K562 (cell line): ENCODE measurements around the gene LIN28B. TPM values are rescaled to one million over a fixed set of nuclear protein-coding genes. Genes with fewer than 3 reads are reported as not detected.
A peak's percentile ranks its signal among the peaks of the same experiment; 100 is the strongest.

Source experiments
- CC2D1A ChIP-seq: fragments of 450-650 bp; IDR thresholded peaks from 2 replicates; pipeline ENCODE4 v1.6.1; 2017; ENCODE audit warnings: mild to moderate bottlenecking
- CHCHD3 ChIP-seq: fragments of 250-450 bp; sonication (Bioruptor Pico); IDR thresholded peaks from 2 replicates; pipeline ENCODE4 v2.1.2; 2022; ENCODE audit warnings: mild to moderate bottlenecking
- HEY1 ChIP-seq: fragments of 250-450 bp; sonication (Bioruptor Pico); IDR thresholded peaks from 2 replicates; pipeline ENCODE4 v1.5.0; 2020; ENCODE audit warnings: mild to moderate bottlenecking, moderate library complexity, borderline replicate concordance
- KLF1 ChIP-seq: fragments of 450-650 bp; IDR thresholded peaks from 2 replicates; pipeline ENCODE4 v1.6.1; 2016; ENCODE audit warnings: missing genetic modification characterization, missing compliant biosample characterization
- NCOA2 ChIP-seq, 2 experiments: fragments of 450-650 bp; IDR thresholded peaks; 2 replicates each; pipeline ENCODE4 v1.6.1; 2018; ENCODE audit warnings: mild to moderate bottlenecking in 2 of 2, moderate library complexity in 1 of 2; ENCODE audit not compliant: partially characterized antibody in 2 of 2
- NFYB ChIP-seq: IDR thresholded peaks from 2 replicates; pipeline ENCODE4 v1.6.1; 2011; ENCODE audit warnings: mild to moderate bottlenecking, moderate library complexity; ENCODE audit not compliant: insufficient read length; ENCODE audit errors: extremely low read depth
- PCBP2 ChIP-seq: fragments of 200-400 bp; formaldehyde crosslinking; IDR thresholded peaks from 2 replicates; pipeline ENCODE4 v1.6.1; 2018; ENCODE audit warnings: low read length, low read depth, mild to moderate bottlenecking, moderate library complexity; ENCODE audit not compliant: poor library complexity, severe bottlenecking
- RBM17 ChIP-seq: fragments of 200-400 bp; formaldehyde crosslinking; IDR thresholded peaks from 2 replicates; pipeline ENCODE4 v1.6.1; 2017; ENCODE audit warnings: low read depth, mild to moderate bottlenecking, low read length, borderline replicate concordance
- RBM25 ChIP-seq: fragments of 200-400 bp; formaldehyde crosslinking; IDR thresholded peaks from 2 replicates; pipeline ENCODE4 v1.6.1; 2018; ENCODE audit warnings: low read length, low read depth, moderate library complexity; ENCODE audit not compliant: severe bottlenecking
- SMC3 ChIP-seq: conservative IDR thresholded peaks from 2 replicates; pipeline ENCODE4 v1.6.1; 2011; ENCODE audit warnings: low read depth, low read length, improper control_type of control experiment; ENCODE audit not compliant: insufficient read depth
- TAL1 ChIP-seq: fragments of 450-650 bp; IDR thresholded peaks from 2 replicates; pipeline ENCODE4 v1.6.1; 2016; ENCODE audit warnings: mild to moderate bottlenecking
- TBP ChIP-seq: optimal IDR thresholded peaks from 2 replicates; pipeline ENCODE3; 2011; ENCODE audit warnings: low read depth, low read length, improper control_type of control experiment
- TEAD2 ChIP-seq: fragments of 450-650 bp; IDR thresholded peaks from 2 replicates; pipeline ENCODE4 v1.6.1; 2016; ENCODE audit warnings: missing genetic modification characterization, control low read depth, missing compliant biosample characterization
- ZBTB7A ChIP-seq: IDR thresholded peaks from 2 replicates; pipeline ENCODE4 v1.6.1; 2011; ENCODE audit warnings: low read depth, mild to moderate bottlenecking, low read length, moderate library complexity, borderline replicate concordance; ENCODE audit not compliant: control insufficient read depth
- ZNF644 ChIP-seq: fragments of 200-800 bp; sonication (Bioruptor generic); IDR thresholded peaks from 2 replicates; pipeline ENCODE4 v1.6.1; 2016; ENCODE audit warnings: low read depth, missing genetic modification characterization, missing compliant biosample characterization
- polyA plus RNA-seq, 8 experiments: library from polyadenylated mRNA; depleted of rRNA in 4 of 8; stranded (reverse) in 5 of 8; unstranded in 3 of 8; fragments of >200 nt; fragmentation: Nextera tagmentation in 2 of 8; fragmentation: Illumina TruSeq in 1 of 8; extraction: Ambion mirVana in 2 of 8; extraction: Trizol in 1 of 8; gene quantifications; 2 replicates each; pipeline versions ENCODE4 v1.2.1 to v1.2.3, GENCODE V29; 2011 to 2014; ENCODE audit warnings: inconsistent platforms in 1 of 8, missing spikeins in 1 of 8
- total RNA-seq, 7 experiments: library from RNA; depleted of rRNA in 6 of 7; stranded (reverse); fragments of >200 nt in 6 of 7; fragmentation: Illumina TruSeq in 2 of 7; extraction: Trizol in 2 of 7; gene quantifications; 2 replicates each; pipeline versions ENCODE4 v1.2.1 to v1.2.3, GENCODE V29; 2011 to 2021; ENCODE audit warnings: low replicate concordance in 1 of 7
- TF ChIP-seq, protein P1 (sequence below): sonication (generic); formaldehyde crosslinking; IDR thresholded peaks from 2 replicates; pipeline ENCODE4 v1.8.1; 2023; ENCODE audit warnings: mild to moderate bottlenecking, missing genetic modification reagents
- TF ChIP-seq, protein P2 (sequence below), 2 experiments: IDR thresholded peaks; 2 replicates each; pipeline ENCODE4 v1.6.1; 2011; ENCODE audit warnings: borderline replicate concordance in 1 of 2, control low read depth in 1 of 2, low read depth in 1 of 2, low read length in 1 of 2, mild to moderate bottlenecking in 1 of 2, mixed read lengths in 1 of 2, moderate library complexity in 1 of 2; ENCODE audit not compliant: insufficient read depth in 1 of 2, insufficient read length in 1 of 2, poor library complexity in 1 of 2, severe bottlenecking in 1 of 2; ENCODE audit errors: extremely low read depth in 1 of 2
- TF ChIP-seq, protein P3 (sequence below): IDR thresholded peaks from 2 replicates; pipeline ENCODE4 v1.6.1; 2011; ENCODE audit warnings: borderline replicate concordance, low read depth, mild to moderate bottlenecking, moderate library complexity, low read length; ENCODE audit not compliant: insufficient read depth, poor library complexity, severe bottlenecking
- TF ChIP-seq, protein P4 (sequence below): fragments of 250-450 bp; sonication (Bioruptor Pico); IDR thresholded peaks from 2 replicates; pipeline ENCODE4 v1.8.0; 2022; ENCODE audit warnings: moderate library complexity, mild to moderate bottlenecking, inconsistent platforms

The LIN28B gene
- total and polyA plus RNA-seq, 9 of the 15 experiments (the other 6 are each of a cell fraction or from before 2014, with no cell fraction given): 20.9 to 77.3 (median 42.1) TPM

DNA sequence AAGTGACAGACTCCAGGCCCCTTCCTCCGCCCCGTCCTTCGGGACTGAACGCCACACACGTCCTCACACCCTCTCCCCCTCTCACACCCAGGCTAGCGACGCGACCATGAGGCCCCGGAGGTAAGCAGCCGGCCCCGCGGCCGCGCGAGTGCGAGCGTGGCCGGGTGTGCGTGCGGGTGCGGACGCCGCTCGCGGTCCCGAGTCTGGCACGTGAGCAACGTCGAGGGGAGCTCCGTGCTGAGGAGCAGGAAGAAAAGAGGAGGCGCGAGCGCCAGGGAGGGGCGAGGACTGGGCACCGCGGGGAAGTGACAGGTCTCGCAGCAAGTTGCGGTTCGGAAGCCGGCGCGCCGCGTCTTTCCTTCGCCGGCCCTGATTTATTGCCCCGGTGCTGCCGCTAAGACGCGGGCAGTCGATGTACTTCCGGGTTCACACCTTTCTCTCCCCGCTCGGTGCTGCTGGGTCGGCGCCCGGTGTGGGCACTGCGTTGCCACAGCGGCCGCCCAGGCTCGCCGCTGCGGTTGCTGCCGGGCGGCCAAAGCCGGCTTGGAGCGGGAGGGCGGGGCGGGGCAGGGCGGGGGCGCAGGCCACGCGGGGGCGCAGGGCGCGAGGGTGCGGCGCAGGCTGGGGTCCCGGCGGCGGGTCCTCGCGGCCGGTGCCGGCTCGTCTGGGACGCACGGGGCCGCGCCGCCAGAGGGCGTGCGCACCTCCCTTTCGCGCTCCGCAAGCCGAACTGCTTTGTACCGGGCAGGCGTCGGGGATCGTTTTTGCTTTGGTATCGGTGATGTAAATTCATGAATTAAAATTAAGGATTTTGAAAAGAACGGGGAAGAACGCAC, 15.8 kb upstream of the LIN28B start (continued):
- TF ChIP-seq, protein P1, sequence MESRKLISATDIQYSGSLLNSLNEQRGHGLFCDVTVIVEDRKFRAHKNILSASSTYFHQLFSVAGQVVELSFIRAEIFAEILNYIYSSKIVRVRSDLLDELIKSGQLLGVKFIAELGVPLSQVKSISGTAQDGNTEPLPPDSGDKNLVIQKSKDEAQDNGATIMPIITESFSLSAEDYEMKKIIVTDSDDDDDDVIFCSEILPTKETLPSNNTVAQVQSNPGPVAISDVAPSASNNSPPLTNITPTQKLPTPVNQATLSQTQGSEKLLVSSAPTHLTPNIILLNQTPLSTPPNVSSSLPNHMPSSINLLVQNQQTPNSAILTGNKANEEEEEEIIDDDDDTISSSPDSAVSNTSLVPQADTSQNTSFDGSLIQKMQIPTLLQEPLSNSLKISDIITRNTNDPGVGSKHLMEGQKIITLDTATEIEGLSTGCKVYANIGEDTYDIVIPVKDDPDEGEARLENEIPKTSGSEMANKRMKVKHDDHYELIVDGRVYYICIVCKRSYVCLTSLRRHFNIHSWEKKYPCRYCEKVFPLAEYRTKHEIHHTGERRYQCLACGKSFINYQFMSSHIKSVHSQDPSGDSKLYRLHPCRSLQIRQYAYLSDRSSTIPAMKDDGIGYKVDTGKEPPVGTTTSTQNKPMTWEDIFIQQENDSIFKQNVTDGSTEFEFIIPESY: peak; percentile 89
- TF ChIP-seq HEY1 (CRISPR knock-in tag) (no peak), TAL1 (no peak), RBM17 (no peak), ZNF644 (no peak), NFYB (no peak), NCOA2 (IDR thresholded peaks at IDR 0.05; ENCODE audit: partially characterized antibody in 2 of 2) (no peak), TEAD2 (tag) (no peak), RBM25 (no peak), CC2D1A (0 out of 2 replicates have a peak, but pooled peaks have one; percentile 22), SMC3 (peak; percentile 91), CHCHD3 (CRISPR knock-in tag) (no peak), ZBTB7A (peak; percentile 92), TBP (peak; percentile 29), PCBP2 (no peak), KLF1 (tag) (no peak)
- TF ChIP-seq, protein P2, sequence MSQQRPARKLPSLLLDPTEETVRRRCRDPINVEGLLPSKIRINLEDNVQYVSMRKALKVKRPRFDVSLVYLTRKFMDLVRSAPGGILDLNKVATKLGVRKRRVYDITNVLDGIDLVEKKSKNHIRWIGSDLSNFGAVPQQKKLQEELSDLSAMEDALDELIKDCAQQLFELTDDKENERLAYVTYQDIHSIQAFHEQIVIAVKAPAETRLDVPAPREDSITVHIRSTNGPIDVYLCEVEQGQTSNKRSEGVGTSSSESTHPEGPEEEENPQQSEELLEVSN (IDR thresholded peaks at IDR 0.05; ENCODE audit: borderline replicate concordance in 1 of 2, extremely low read depth in 1 of 2, insufficient read depth in 1 of 2, insufficient read length in 1 of 2, low read depth in 1 of 2, low read length in 1 of 2, poor library complexity in 1 of 2, severe bottlenecking in 1 of 2): peak in 1 of 2 experiments; percentile 74
- TF ChIP-seq, protein P3, sequence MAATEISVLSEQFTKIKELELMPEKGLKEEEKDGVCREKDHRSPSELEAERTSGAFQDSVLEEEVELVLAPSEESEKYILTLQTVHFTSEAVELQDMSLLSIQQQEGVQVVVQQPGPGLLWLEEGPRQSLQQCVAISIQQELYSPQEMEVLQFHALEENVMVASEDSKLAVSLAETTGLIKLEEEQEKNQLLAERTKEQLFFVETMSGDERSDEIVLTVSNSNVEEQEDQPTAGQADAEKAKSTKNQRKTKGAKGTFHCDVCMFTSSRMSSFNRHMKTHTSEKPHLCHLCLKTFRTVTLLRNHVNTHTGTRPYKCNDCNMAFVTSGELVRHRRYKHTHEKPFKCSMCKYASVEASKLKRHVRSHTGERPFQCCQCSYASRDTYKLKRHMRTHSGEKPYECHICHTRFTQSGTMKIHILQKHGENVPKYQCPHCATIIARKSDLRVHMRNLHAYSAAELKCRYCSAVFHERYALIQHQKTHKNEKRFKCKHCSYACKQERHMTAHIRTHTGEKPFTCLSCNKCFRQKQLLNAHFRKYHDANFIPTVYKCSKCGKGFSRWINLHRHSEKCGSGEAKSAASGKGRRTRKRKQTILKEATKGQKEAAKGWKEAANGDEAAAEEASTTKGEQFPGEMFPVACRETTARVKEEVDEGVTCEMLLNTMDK: peak; percentile 31
- TF ChIP-seq, protein P4, sequence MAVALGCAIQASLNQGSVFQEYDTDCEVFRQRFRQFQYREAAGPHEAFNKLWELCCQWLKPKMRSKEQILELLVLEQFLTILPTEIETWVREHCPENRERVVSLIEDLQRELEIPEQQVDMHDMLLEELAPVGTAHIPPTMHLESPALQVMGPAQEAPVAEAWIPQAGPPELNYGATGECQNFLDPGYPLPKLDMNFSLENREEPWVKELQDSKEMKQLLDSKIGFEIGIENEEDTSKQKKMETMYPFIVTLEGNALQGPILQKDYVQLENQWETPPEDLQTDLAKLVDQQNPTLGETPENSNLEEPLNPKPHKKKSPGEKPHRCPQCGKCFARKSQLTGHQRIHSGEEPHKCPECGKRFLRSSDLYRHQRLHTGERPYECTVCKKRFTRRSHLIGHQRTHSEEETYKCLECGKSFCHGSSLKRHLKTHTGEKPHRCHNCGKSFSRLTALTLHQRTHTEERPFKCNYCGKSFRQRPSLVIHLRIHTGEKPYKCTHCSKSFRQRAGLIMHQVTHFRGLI (CRISPR knock-in tag): no peak
